G401 (cell line): ENCODE measurements around the gene COL6A2. TPM values are rescaled to one million over a fixed set of nuclear protein-coding genes. Genes with fewer than 3 reads are reported as not detected.
"Not testable (repeated sequence)": the region's sequence is repeated elsewhere in the genome, so short reads cannot be mapped to it uniquely, and the experiment has no call there.

ENCODE experiments used
- DNase-seq: peaks from one replicate; pipeline ENCODE4 v3.0.0-alpha.2; 2015; ENCODE audit warnings: low spot score
- in situ Hi-C: cut with HindIII; loops from 2 replicates; pipeline ENCODE4 v1.10.0; 2016; ENCODE audit warnings: low sequenced_read_pairs, mixed read lengths
- total RNA-seq: library from RNA; depleted of rRNA; stranded (reverse); fragments of >200 nt; shearing (Covaris generic); gene quantifications from 2 replicates; pipeline ENCODE4 v1.2.3, GENCODE V29; 2014

Gene COL6A2
- total RNA-seq, 1 experiment from 2014 or later = 79.2 TPM

DNA sequence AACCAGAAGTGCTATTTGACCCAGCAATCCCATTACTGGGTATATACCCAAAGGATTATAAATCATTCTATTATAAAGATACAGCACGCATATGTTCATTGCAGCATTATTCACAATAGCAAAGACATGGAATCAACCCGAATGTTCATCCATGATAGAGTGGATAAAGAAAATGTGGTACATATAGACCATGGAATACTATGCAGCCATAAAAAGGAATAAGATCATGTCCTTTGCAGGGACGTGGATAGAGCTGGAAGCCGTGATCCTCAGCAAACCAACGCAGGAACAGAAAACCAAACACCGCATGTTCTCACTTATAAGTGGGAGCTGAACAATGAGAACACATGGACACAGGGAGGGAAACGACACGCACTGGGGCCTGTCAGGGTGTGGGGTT, 21.2 kb upstream of the COL6A2 start:
- in situ Hi-C loops, DNase-seq: not testable (repeated sequence)

DNA sequence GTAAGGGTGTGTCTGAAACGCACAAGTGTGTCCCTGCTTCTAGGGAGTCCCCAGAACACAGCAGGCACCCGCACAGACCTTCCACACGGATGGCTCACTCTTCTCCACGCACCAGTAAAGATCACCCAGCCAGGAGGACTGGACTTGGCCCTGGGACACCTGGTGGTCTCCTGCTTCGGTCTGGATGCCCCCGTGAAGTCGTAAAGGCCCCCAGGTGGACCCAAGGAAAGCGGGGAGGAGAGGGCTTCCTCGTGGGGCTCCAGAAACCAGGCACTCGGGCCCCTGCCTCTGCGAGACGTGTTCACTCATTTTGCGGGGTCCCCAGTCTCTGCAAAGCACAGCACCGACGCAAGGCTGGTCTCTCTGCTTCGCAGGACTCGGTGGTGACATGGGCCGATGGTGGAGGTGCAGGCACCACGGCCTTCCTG, 20.2 kb upstream of the COL6A2 start:
- in situ Hi-C loops = no loop called here
- no peak for DNase-seq

DNA sequence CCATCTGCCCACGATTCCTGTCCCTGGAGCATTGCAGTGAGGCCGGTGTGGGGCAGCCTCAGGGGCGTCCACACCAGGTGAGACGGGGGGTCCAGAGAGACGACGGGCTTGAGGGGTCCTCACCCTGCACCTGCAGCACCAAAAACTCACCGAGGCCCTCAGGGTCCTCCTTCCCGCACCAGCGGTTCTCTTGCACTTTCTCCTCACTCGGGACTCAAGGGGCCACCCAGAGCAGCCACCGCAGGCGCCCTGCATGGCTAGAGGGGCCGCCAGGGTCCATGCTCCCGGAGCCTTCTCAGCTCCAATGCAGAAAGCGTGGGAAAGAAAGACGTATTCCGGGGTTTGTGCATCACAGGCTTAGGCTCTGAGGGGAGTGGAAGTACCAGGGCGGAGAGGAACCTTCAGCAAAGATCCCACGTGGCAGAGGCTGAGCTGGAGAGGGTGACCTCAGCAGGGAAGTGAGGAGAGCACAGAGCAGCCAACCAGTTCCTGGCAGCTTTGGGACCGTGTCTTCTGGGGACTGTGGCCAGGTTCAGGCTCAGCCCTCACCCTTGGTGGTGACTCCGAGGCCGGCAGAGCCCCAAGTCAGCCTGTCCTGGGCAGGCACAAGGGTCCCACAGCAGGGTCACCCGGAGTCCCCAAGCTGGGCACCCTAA, 19.5 kb upstream of the COL6A2 start:
- in situ Hi-C loops = no loop called here
- no peak for DNase-seq

DNA sequence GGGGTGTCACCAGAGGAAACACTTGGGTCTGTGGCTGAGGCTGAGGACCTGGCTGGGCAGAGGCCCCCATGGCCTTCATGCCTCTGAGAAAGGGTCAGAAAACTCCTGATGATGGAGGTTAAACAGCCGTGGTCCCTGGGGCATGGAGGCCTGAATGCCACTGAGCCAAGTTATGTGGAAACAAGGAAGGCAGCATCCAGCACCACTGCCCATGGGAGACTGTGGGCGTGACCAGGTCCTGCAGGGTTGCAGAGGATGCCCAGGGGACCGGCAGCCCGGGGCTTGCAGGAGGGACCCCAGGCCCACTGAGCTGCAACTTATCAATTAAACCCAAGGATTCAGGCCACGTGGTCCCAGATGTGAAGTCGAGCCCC, 18.9 kb upstream of the COL6A2 start:
- DNase-seq = no peak
- in situ Hi-C loops = no loop called here

DNA sequence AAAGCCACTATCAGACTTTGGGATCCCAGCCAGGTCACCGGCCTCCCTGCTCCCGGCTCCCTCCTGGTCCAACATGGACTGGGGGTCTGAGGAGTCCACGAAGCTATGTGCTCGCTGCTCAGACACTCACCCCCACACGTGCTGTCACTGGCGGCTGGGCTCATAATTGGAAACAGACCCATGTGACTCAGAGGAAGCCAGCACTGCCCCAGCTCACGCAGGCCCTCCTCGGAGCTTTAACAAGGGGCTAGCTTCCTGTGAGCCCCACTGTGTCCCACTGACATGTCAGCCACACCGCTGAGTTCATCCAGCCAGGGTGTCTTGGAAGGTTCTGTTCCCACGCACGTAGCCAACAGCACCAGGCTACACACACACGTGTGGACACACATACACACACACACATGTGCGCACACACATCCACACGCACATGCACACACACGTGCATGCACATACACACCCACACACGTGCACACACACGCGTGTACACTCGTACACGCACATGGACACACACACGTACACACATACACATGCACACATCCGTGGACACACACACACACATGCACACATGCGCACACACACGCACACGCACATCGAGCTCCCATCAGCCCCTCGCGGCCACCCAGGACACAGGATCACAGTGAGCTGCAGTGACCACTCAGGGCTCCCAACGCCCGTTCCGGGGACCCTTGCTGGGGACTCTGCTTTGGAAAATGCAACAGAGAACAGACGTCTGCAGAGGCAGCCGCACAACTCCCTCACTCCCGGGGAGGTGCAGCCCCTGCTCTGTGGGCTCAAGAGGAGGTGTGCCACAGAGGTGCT, 18.4 kb upstream of the COL6A2 start:
- no peak for DNase-seq
- in situ Hi-C loops = no loop called here

DNA sequence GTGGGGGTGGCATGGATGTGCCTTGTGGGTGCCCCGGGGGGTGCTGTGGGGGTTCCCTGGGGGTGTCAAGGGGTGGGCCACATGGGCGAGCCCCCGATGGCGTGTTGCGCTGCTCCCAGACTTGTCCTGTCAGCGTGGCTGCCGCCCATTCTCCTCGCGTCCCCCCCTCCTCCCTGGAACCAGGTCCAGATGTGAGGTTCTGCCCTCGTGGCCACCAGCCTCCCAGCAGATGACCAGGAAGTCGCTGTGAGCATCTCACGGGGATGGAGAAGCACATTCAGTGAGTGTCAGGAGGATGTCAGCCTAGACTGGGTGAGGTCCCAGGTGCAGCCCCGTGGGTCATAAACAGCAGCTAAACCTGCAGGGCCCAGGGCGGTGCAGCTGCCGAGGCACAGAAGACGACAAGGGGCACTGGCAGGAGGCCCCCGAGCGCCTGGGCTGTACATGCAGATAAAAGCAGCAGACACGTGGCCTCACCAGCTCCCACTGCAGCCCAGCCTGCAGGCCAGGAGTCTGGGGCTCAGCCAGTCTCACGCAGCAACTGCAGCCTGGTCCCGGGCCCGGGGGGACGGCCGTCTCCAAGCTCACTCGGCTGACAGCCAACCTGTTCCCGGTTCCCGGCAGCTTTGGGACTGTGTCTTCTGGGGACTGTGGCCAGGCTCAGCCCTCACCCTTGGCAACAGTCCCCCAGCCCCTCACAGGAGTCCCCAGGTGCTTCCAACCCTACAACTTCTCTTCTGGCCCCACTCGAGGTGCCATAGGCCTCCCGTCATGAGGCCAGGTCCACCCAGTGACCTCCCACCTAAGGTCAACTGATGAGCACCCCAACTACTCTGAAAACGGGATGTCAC, 17.5 kb upstream of the COL6A2 start:
- in situ Hi-C loops = no loop called here
- peak; percentile 2 for DNase-seq

DNA sequence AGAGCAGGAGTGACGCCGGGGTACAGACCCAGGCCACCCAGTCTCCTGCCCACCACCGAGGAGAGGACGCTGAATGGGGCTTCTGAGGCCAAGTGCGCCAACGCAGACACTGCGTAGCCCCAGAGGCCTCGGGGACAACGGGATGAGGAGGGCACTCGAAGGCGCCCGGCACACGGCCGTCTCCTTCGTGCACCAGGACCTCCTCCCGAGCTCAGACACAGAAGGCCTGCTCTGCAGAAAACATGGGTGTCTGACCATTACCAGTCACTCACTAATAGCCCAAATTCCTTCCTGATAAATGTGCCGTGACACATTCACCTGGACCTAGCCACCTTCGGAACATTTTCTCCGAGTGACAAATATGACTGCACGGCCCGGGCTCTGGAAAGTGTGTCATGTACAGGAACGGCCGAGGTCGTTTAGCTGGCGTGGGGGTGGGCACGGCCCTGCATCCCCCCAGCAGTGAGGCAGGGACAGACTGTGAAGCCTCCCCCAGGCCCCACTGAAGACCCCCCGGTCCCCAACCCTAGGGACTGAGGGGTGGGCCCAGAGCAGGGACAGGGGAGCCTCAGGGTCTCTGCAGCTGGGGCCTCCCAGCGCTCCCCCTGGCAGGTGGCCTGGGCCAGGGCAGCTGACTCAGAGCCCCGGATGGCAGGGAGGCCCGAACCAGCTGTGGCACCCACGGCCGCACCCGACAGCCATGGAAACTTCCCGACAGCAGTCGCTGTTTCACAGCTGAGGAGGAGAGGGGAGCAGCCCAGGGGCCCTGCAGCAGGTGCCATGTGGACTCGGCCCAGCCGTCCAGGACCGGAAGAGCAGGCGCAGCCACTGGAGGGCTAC, 16.7 kb upstream of the COL6A2 start:
- DNase-seq = no peak
- in situ Hi-C loops = no loop called here

DNA sequence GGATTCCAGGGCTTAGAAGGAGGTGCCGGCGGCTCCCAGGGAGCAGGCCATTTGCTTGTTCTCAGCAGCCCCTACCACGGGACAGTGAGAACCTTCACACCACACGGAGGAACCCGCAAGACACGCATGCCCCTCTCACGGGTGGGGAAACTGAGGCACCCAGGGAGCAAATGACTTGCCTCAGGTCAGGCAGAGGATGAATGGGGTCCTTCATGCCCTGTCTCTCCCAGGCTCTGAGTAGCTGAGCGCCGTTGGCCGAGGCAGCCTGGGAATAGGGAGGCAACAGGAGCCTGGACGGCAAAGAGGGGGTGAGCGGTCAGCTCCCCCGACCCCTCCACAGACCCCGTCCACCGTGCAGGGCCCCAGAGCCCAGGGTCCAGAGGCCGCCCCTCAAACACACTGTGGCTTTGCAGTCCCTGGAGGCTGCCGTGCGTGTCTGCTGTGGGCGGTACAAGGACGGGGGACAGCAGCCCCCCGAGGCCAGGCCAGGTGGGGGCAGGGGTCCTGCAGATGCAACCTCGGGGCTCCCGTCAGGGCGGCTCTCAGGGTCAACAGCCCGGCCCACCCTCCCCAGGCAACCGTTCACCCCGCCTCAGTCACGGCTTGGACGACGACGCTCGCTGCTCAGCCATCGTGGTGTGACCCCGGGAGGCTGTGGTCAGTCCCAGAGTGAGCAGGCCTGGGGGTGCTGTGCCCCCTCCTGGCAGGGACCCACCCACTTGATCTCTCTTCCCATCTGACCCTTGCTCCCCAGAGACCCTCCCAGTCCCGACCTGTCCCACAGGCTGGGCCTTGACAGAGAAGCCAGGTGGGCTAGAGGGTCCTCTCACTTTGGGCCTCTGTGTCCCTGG, 15.8 kb upstream of the COL6A2 start:
- DNase-seq = no peak
- in situ Hi-C loops = no loop called here

DNA sequence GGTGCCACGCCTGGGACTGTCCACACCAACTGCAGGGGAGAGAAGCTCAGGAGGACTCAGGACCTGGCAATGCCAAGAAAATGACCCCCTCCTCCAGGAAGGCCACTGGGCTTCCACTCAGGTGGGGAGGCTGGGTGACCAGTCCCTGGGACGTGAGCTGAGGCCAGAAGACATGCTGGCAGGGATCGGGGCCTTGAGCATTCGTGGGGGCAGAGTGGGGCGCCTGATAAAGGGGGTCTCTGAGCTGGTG, 15.3 kb upstream of the COL6A2 start:
- DNase-seq = no peak
- in situ Hi-C loops = no loop called here

DNA sequence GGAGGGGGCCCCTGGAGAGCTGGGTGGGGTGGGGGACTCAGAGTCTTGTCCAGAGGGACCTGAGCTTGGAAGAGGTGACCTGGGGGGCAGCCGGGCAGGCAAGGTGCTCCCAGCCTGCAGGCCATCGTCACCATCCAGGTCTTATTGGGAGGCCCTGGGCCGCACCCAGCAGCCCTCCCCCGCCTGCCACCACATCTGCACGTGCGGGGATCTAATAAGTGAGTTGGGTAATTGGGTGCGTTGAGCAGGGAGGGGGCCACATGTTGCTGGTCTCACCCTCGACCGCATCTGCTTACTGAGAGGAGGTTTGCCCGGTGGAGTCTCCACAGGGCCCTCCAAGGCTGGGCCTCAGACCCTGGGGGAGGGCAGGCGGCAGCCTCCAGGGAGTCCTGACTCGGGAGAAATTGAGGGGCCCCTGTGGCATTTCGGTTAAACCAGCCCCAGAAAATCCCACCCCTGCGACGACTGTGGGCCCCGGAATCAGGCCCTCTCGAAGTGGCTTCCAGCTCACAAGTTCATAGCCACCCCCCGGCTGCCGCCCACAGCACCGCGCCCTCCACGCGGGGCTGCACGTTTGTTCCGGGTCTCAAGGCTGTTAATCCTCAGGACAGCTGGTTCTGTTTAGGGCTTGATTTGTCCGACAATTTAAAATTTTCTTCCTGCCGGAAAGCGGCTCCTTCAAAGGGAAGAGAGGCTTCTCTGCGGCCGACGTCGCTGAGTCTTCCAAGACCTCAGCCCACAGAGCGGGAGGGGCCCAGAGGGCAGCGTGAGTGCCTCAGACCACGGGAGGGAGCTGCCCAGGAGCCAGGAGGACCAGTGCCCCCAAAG, 14.7 kb upstream of the COL6A2 start:
- no peak for DNase-seq
- in situ Hi-C loops = no loop called here

DNA sequence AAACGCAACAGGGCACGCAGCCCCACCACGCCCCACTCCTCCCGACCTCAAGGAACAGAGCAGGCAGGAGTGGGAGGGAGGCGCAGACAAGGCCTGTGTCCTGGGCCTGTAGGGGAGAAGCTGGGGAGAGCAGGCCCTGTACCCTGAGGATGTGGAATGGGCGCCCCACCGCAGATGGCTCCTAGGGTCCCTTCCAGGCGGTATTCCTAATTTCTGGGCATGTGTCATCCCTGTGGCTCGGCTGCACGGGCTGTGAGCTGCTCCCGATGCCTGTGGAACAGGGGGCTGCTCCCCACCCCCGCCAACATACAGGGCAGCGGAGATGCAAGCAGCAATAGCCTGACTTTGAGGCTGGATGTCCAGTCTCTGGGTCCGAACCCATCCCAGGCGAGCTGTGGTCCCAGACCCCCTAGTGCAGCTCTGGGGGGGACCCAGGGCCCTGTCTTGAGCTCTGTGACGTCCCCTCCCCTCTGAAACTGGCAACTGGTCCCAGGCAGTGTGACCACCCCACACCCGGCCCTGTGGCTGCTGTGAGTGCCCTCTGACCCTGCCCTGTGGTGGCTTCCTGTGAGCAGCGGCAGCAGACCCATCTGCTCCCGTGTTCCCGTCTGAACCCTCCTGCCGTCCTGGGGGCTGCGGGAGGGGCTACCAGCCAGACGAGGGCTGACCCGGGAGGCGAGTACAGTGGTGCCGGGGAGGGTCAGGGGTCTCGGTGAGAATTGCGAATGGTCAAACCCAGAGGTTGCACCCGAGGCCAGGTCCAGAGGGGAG, 13.9 kb upstream of the COL6A2 start:
- in situ Hi-C loops = no loop called here
- DNase-seq = no peak

DNA sequence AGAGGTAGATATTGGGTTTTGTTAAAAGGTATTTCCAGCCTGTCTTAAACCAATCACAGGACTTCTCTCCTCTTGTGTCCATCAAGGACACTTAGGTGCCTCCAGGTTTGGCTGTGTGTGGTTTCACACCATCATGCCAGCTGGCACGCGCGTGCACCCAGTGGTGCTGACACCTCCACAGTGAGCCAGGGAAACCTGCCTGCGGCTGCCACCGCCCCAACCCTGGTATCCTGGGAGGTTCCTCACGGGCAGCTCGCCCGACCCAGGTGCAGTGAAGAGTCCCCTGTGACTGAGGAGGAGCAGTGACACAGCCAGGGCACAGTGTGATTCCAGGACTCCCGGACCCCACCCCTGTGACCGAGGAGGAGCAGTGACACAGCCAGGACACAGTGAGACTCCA, 13.2 kb upstream of the COL6A2 start:
- in situ Hi-C loops = no loop called here
- DNase-seq = no peak

DNA sequence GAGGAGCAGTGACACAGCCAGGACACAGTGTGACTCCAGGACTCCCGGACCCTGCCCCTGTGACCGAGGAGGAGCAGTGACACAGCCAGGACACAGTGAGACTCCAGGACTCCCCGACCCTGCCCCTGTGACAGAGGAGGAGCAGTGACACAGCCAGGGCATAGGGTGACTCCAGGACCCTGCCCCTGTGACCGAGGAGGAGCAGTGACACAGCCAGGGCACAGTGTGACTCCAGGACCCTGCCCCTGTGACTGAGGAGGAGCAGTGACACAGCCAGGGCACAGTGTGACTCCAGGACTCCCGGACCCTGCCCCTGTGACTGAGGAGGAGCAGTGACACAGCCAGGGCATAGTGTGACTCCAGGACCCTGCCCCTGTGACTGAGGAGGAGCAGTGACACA, 12.7 kb upstream of the COL6A2 start:
- DNase-seq, in situ Hi-C loops: not testable (repeated sequence)

DNA sequence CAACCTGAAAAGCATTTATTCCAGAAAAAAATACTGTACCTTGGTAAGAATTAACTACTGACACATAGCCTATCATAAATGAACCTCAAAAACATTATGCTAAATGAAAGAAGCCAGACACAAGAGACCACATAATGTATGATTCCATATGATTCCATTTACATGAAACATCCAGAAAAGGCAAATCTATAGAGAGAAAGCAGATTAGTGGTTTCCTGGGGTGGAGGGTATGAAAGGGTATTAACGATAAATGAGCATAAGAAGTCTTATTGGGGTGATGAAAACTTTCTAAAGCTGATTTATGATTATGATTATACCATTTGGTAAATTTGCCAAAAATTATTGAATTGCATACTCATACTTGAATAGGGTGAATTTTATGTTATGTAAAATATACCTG, 10.3 kb upstream of the COL6A2 start:
- in situ Hi-C loops = no loop called here
- no peak for DNase-seq

DNA sequence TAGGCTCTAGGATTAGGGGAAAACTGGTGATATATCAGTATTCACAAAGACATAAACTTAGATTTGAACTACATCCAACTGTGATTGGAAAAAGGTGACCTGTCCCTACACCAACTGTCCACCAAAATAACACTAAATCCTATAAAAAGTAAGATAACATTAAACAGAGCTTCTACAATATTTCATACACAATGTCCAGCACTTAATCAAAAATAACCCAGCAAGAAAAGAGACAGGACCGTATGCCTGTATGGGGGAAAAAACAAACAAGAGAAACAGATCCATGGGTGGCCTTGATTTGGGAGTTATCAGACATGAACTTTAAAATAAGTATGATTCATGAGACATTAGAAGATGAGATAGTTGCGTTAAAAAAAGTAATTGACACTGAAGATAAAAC, 9.7 kb upstream of the COL6A2 start:
- no peak for DNase-seq
- in situ Hi-C loops = no loop called here

DNA sequence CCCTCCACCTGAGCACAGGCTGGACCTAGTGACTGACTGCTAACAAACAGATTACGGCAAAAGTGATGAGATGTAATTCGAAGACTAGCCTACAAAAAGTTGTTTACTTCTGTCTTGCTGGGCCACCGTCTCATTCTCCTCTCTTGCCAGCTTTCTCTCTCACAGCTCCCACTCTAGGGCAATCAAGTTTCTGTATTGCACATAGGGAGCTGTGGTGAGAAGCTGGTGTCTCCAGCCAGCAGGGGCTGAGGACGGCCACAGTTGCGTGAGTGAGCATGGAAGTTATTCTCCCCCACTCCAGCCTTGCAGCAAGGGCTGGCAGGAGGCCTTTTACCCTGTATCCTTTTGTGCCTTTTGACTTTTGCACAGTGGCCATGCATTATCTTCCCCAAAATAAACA, 8.6 kb upstream of the COL6A2 start:
- in situ Hi-C loops = no loop called here
- DNase-seq = no peak

DNA sequence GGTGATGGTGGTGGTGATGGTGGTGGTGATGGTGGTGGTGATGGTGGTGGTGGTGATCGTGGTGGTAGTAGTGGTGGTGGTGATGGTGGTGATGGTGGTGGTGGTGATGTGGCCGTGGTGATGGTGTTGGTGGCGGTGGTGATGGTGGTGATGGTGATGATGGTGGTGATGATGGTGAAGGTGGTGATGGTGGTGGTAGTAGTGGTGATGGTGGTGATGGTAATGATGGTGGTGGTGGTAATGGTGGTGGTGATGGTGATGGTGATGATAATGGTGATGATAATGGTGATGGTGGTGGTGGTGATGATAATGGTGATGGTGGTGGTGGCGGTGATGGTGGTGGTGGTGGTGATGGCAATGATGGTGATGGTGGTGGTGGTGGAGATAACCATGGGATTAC, 6.8 kb upstream of the COL6A2 start:
- in situ Hi-C loops = no loop called here
- no peak for DNase-seq
